Ishikawa (cell line): ENCODE measurements around the gene IL12RB2.

Experiments used
- CEBPB ChIP-seq: IDR thresholded peaks from 2 replicates; pipeline ENCODE4 v1.6.1; 2012
- CREB1 ChIP-seq: IDR thresholded peaks from 2 replicates; pipeline ENCODE4 v1.6.1; 2012; ENCODE audit warnings: low read depth
- EGR1 ChIP-seq: IDR thresholded peaks from 2 replicates; pipeline ENCODE4 v1.6.1; 2012
- EP300 ChIP-seq: IDR thresholded peaks from 2 replicates; pipeline ENCODE4 v1.6.1; 2012; ENCODE audit warnings: borderline replicate concordance
- NFIC ChIP-seq: IDR thresholded peaks from 2 replicates; pipeline ENCODE4 v1.6.1; 2012
- RAD21 ChIP-seq: IDR thresholded peaks from 2 replicates; pipeline ENCODE4 v1.6.1; 2012; ENCODE audit warnings: low read depth
- ZBTB7A ChIP-seq: IDR thresholded peaks from 2 replicates; pipeline ENCODE4 v1.6.1; 2012; ENCODE audit warnings: low read depth

- no peak for TF ChIP-seq ZBTB7A
- TF ChIP-seq EP300 = no peak
- TF ChIP-seq RAD21 = no peak
- no peak for TF ChIP-seq CEBPB
- TF ChIP-seq CREB1 = no peak
- no peak for TF ChIP-seq NFIC
- no peak for TF ChIP-seq EGR1
Observed at GRCh38 chr1:67390041-67390887, 82.6 kb downstream of the IL12RB2 start.
